SHP77 (cell line): ENCODE data around the gene CYP2F1.
"Not testable (repeated sequence)": the region's sequence is repeated elsewhere in the genome, so short reads cannot be mapped to it uniquely, and the experiment has no call there.

ENCODE experiments used
- DNase-seq, 2 experiments: peaks; one replicate each; lab custom pipeline; 2025; lab: John Stamatoyannopoulos, UW

Gene CYP2F1

GRCh38 chr19:41114132-41114531 is at the start of gene CYP2F1:
CYP2F1 (plus strand) TSS chr19:41114432; CDS start chr19:41116189, 1,757 bp downstream.
- DNase-seq, result no peak

- no peak for DNase-seq
Measured at GRCh38 chr19:41064974-41065569, 49.2 kb upstream of the CYP2F1 start.

GRCh38 chr19:41076286-41076685 is 37.9 kb upstream of the CYP2F1 start:
- no peak for DNase-seq

DNA sequence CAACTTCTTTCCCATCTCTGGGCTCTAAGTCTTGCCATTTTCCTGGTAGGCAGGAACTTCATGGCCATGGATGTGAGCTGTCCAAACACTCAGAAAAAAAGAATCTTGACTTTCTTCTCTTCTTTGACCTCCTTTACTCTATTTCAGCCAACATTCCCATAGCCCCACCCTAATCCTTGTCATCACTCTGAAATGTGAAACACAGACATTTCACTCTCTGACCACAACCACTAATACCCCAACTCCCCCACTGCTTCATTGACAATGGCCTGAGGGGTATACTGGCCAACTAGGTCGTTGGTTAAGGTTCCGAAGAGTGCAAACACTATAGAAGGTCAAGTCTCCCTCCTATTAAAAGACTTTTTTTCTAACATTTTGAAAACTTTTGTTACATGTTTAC is 30.7 kb upstream of the CYP2F1 start:
- DNase-seq, result no peak

- no peak for DNase-seq
Measured at GRCh38 chr19:41085748-41086415, 28.4 kb upstream of the CYP2F1 start.

DNA sequence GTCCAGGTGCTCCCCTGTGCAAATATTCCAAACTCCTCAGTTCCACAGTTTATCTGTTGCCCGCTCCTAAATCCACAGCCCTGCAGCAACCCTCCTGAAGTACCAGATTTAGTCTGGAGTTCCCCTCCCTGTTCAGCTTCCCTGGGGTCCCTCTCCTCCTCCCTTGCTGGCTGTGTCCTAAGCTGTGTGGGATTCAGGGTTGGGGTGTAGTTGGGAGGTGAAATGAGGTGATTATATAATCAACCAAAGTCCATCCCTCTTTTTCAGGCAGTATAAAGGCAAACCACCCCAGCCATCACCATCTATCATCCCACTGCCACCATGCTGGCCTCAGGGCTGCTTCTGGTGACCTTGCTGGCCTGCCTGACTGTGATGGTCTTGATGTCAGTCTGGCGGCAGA is 26.1 kb upstream of the CYP2F1 start, which contains the start of gene CYP2A13:
CYP2A13 (plus strand) TSS at position 301 of the 400 bp plus-strand sequence; CDS start at position 322, 21 bp downstream.
- DNase-seq, result no peak

DNA sequence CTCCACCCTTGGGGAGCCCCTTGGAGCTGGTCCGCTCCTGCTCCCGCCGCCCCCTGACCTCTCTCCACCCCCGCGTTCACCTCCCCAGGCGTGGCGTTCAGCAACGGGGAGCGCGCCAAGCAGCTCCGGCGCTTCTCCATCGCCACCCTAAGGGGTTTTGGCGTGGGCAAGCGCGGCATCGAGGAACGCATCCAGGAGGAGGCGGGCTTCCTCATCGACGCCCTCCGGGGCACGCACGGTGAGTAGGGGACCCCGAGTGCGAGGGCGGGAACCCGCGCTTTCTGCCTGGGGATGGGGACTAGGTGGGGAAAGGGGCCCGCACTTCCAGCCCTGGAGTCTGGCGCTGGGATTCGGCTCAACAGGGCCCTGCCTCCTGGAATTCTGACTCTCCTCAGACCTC is 24.3 kb upstream of the CYP2F1 start:
- DNase-seq, result no peak

GRCh38 chr19:41095703-41096102 is 18.5 kb upstream of the CYP2F1 start:
- no peak for DNase-seq

DNA sequence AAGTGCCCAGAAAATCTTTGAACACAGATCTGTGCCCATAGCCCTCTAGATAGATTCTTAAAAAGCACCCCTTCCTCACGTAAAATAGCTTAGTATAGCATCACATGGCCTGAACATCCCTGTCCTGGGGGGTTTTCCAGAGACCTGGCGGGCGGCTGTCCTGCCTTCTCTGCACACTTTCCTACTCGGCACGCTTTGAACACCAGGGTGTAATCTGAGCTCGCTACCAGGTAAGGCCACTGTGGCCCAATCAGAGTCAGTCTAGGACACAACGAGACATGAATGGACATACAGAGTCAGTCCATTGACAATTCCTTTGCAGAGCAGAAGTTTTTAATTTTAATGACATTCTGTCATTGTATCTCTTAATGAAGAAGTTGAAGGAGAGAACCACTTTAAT is 17.9 kb upstream of the CYP2F1 start:
- DNase-seq, result no peak

DNA sequence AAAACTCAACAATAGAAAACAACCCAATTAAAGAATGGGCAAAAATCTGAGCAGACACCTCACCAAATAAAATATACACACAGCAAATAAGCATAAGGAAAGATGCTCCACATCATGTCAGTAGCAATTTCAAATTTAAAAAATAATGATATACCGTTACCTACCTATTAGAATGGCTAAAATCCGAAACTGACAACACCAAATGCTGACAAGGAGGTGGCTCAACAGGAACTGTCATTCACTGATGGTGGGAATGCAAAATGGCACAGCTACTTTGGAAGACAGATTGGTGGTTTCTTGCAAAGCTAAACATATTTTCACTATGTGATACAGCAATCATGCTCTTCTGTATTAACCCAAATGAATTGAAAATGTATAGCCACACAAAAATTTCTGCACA is 16.9 kb upstream of the CYP2F1 start:
- DNase-seq, result no peak

GRCh38 chr19:41098762-41099161 is 15.5 kb upstream of the CYP2F1 start:
- DNase-seq, result no peak

GRCh38 chr19:41102210-41102609 is 12.0 kb upstream of the CYP2F1 start:
- DNase-seq, result not testable (repeated sequence)

DNA sequence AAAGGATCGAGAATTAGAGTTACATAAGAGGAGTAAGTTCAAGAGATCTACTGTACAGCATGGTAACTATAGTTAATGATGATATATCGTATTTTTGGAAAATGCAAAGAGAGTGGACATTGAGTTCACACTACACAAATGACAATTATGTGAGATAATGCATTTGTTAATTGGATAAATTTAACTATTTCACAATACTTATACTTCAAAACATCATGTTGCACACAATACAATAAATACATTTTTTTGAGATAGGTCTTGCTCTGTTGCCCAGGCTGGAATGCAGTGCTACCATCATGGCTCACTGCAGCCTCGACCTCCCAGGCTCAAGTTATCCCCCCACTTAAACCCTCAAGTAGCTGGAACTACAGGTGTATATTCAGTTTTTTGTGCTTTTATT is 8.1 kb upstream of the CYP2F1 start:
- no peak for DNase-seq

DNA sequence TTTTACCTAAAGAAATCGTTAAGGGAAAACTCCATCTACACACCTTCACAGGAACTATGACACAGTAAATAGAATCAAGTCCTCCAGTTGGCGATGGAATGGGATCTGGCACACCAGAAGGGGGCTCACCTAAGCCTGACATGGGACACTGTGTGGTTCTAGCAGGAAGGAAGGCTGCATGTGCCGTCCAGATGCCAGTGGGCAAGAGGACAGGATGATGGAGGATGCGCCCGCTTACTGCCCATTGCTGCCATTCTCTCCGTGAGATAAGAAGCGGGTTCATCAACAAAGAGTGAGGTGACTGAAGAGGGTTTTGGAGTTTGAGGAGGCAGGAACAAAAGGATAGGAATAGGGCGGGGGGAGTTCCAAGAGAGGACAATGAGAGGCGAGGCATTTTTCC is 2.9 kb upstream of the CYP2F1 start:
- no peak for DNase-seq

GRCh38 chr19:41111750-41112295 is 2.4 kb upstream of the CYP2F1 start:
- DNase-seq, result no peak

DNA sequence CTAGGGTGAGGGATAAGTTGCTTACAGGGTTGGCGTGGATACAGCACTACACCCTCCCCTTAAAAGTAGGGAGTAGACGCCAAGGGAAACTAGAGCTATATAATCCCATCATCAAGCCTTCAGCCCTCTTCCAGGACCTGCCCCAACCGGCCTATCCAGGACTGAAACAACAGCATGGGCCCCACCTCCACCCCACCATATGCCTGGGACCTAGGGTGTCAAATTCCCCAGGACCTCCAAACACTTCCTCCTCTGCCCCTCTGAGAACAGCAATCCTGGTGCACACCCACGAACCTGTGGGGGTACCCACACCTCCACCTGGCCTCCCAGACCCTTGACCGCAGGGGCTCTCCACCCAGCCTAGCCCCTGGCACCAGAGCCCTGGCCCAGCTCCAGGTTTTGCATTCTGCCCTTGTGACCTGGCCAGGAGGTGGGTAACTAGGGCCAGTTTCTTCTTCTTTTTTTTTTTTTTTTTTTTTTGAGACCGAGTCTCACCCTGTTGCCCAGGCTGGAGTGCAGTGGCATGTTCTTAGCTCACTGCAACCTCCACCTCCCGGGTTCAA is 1.4 kb upstream of the CYP2F1 start:
- no peak for DNase-seq

DNA sequence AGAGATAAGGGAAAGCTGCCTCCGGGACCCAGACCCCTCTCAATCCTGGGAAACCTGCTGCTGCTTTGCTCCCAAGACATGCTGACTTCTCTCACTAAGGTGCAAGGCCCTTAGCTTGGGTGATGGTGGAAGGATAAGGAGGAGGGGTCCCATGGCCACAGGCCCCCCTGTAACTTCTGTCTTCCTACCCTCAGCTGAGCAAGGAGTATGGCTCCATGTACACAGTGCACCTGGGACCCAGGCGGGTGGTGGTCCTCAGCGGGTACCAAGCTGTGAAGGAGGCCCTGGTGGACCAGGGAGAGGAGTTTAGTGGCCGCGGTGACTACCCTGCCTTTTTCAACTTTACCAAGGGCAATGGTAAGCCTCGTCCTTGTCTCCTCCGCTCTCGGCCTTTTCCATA is 2.0 kb downstream of the CYP2F1 start:
- DNase-seq, result no peak

DNA sequence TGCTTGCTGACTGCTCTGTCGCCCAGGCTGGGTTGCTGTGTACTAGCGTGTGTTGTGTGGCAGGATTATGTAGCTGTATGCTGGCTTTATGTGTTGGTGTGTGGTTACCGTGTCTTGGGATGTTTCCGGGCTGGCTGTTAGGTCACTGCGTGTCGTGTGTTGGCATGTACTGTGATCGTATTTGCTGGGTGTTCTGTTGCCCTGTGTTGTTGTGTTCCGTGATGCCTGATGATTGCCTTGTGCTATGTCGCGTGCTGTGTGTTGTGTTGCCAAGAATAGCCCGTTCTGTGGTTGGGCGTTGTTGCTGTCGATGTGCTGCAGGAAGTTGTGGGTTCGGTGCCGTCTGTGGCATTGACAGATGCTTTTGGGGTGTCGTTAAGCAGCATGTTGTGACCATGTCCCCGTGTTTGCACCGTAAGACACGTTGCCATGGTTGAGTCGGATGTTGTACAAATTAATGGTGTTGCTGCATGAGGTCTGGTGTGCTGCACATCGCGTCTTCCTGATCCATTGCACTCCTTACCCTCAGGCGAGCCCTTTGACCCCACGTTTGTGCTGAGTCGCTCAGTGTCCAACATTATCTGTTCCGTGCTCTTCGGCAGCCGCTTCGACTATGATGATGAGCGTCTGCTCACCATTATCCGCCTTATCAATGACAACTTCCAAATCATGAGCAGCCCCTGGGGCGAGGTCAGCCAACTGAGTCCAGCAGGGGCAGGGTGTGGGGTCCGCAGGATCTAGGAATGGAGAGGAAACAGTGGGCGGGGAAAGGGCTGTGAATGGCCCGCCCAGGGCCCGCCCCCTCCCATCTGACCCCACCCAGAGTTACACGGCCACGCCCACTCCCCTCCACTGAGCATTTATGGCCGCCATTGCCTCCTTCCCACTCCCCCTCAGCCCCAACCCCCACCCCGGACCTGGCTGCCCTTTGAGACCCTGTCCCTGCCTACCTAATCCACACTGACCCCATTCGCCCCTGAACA is 7.0 kb downstream of the CYP2F1 start:
- DNase-seq, result not testable (repeated sequence)

GRCh38 chr19:41122846-41123245 is 8.6 kb downstream of the CYP2F1 start:
- DNase-seq, result not testable (repeated sequence)

DNA sequence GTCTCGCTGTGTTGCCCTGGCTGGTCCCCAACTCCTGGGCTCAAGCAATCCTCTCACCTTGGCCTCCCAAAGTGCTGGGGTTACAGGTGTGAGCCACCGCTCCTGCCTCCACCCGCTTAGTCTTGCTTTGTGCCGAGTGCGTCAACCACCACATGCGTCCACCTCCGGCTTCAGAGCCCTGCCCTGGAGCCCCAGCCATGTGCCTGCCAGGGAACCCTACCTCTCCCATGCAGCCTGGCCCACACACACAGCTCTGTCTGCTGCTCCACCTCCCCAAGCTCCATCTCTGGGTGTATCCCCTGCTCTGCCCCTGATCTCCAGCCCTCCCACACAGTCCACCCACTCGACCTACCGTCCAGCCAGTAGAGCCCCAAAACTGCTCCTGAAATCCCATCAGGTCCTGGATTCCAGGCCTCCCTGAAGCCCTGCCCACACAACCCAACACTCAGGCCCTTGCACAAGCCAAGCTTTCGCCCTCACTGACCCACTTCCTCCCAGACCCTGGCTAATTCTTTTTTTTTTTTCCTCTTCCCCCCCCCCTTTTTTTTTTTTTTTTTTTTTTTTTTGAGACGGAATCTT is 9.6 kb downstream of the CYP2F1 start:
- DNase-seq, result no peak

DNA sequence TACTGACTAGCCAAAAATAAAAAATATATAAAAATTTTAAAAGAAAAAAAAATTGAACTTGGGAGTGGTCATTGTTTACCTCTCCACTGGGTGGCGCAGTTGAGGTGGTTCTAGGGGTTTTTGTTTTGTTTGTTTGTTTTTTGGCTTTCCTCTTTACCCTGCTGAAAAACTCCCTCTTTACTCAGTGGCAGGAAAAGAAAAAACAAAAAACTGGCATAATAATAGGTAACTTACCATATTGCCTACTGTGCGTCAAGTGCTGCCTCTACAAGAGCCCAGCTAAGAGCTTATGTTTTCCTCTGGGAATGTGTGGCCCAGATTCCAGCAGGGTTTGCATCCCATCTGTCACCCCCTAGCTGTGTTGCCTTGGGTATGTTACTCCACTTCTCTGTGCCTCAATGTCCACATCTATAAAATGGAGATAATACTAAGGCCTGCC is 12.6 kb downstream of the CYP2F1 start:
- DNase-seq, result not testable (repeated sequence)

DNA sequence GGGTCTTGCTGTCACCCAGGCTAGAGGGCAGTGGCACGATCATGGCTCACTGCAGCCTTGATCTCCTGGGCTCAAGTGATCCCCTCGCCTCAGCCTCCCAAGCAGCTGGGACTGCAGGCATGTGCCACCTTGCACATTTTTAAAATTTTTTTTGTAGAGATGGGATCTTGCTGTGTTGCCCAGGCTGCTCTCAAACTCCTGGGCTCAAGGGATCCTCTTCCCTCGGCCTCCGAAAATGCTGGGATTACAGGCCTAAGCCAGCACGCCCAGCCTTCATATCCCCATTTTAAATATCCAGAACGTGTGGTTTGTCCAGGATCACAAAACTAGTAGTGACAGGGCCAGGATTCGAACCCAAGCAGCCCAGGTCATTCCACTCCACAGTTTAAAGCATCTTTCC is 13.1 kb downstream of the CYP2F1 start:
- DNase-seq, result not testable (repeated sequence)
